ENCODE results near the gene DLG3.

DNA sequence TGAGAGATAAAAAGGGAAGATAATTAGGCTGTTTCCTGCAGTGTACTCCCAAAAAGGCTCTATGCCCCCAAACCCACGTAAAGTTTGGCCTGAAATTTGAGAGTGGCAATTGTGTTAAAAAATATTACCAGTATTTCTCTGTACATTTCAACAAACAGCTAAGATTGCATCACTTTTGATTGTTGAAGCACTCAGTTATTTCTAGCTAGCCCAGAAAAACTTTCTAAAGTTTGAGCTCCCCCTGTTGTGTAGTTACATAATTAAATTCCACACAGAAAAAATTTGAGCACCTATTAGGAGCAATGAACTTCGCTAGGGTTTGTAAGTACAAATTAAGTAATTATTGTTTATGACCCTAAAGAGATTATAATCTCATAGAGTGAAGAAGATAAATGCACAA lies 109.4 kb downstream of the DLG3 start:
- TF ChIP-seq, protein P1, sequence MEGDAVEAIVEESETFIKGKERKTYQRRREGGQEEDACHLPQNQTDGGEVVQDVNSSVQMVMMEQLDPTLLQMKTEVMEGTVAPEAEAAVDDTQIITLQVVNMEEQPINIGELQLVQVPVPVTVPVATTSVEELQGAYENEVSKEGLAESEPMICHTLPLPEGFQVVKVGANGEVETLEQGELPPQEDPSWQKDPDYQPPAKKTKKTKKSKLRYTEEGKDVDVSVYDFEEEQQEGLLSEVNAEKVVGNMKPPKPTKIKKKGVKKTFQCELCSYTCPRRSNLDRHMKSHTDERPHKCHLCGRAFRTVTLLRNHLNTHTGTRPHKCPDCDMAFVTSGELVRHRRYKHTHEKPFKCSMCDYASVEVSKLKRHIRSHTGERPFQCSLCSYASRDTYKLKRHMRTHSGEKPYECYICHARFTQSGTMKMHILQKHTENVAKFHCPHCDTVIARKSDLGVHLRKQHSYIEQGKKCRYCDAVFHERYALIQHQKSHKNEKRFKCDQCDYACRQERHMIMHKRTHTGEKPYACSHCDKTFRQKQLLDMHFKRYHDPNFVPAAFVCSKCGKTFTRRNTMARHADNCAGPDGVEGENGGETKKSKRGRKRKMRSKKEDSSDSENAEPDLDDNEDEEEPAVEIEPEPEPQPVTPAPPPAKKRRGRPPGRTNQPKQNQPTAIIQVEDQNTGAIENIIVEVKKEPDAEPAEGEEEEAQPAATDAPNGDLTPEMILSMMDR (IDR thresholded peaks at IDR 0.05; ENCODE audit: low read depth, low read length, missing input control), result no peak
- TF ChIP-seq FOXA2 (IDR thresholded peaks at IDR 0.05) (no peak), YY1 (IDR thresholded peaks at IDR 0.05) (no peak), RAD21 (IDR thresholded peaks at IDR 0.05) (peak in 1 of 2 donors; percentile 46), JUND (IDR thresholded peaks at IDR 0.05) (no peak), TAF1 (conservative IDR thresholded peaks at IDR 0.05) (no peak), SP1 (IDR thresholded peaks at IDR 0.05) (no peak)
- TF ChIP-seq, protein P2, sequence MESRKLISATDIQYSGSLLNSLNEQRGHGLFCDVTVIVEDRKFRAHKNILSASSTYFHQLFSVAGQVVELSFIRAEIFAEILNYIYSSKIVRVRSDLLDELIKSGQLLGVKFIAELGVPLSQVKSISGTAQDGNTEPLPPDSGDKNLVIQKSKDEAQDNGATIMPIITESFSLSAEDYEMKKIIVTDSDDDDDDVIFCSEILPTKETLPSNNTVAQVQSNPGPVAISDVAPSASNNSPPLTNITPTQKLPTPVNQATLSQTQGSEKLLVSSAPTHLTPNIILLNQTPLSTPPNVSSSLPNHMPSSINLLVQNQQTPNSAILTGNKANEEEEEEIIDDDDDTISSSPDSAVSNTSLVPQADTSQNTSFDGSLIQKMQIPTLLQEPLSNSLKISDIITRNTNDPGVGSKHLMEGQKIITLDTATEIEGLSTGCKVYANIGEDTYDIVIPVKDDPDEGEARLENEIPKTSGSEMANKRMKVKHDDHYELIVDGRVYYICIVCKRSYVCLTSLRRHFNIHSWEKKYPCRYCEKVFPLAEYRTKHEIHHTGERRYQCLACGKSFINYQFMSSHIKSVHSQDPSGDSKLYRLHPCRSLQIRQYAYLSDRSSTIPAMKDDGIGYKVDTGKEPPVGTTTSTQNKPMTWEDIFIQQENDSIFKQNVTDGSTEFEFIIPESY (IDR thresholded peaks at IDR 0.05), result no peak
- TF ChIP-seq, protein P3, sequence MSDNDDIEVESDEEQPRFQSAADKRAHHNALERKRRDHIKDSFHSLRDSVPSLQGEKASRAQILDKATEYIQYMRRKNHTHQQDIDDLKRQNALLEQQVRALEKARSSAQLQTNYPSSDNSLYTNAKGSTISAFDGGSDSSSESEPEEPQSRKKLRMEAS (IDR thresholded peaks at IDR 0.05), result no peak
- TF ChIP-seq, protein P4, sequence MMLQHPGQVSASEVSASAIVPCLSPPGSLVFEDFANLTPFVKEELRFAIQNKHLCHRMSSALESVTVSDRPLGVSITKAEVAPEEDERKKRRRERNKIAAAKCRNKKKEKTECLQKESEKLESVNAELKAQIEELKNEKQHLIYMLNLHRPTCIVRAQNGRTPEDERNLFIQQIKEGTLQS (IDR thresholded peaks at IDR 0.05), result no peak
